IPS DF 4.7 (cell line): Measurements from ENCODE around the gene LMBR1.
"Not testable (repeated sequence)": the region's sequence is repeated elsewhere in the genome, so short reads cannot be mapped to it uniquely, and the experiment has no call there.

Source experiments
- DNase-seq: peaks from one replicate; pipeline ENCODE4 v3.0.0-alpha.2; 2013; ENCODE audit warnings: low spot score; ENCODE audit errors: extremely low read depth

The LMBR1 gene

GRCh38 chr7:156697283-156697682 is 195.7 kb downstream of the LMBR1 start:
- DNase-seq: not testable (repeated sequence)

- no peak for DNase-seq
Observed at GRCh38 chr7:156693627-156694026, 199.4 kb downstream of the LMBR1 start.

- DNase-seq: no peak
Observed at GRCh38 chr7:156692849-156693248, 200.1 kb downstream of the LMBR1 start.

- no peak for DNase-seq
Observed at GRCh38 chr7:156691764-156692163, 201.2 kb downstream of the LMBR1 start.

- no peak for DNase-seq
Observed at GRCh38 chr7:156684661-156685060, 208.3 kb downstream of the LMBR1 start.

GRCh38 chr7:156684251-156684650 is 208.7 kb downstream of the LMBR1 start:
- DNase-seq: no peak

GRCh38 chr7:156682928-156683327 is 210.1 kb downstream of the LMBR1 start:
- no peak for DNase-seq

- no peak for DNase-seq
Observed at GRCh38 chr7:156680281-156680680, 212.7 kb downstream of the LMBR1 start.

- DNase-seq: no peak
Observed at GRCh38 chr7:156677374-156678054, 215.5 kb downstream of the LMBR1 start.

- no peak for DNase-seq
Observed at GRCh38 chr7:156676263-156676662, 216.7 kb downstream of the LMBR1 start.

- DNase-seq: no peak
Observed at GRCh38 chr7:156675721-156676120, 217.3 kb downstream of the LMBR1 start.

- DNase-seq: no peak
Observed at GRCh38 chr7:156673902-156674301, 219.1 kb downstream of the LMBR1 start.

- DNase-seq: no peak
Observed at GRCh38 chr7:156673454-156673853, 219.5 kb downstream of the LMBR1 start.

GRCh38 chr7:156669035-156669828 is 223.8 kb downstream of the LMBR1 start:
- no peak for DNase-seq

GRCh38 chr7:156668130-156668741 is 224.7 kb downstream of the LMBR1 start:
- no peak for DNase-seq

GRCh38 chr7:156667110-156667426 is 225.9 kb downstream of the LMBR1 start:
- DNase-seq: no peak

- no peak for DNase-seq
Observed at GRCh38 chr7:156666368-156667109, 226.4 kb downstream of the LMBR1 start.

GRCh38 chr7:156665101-156665500 is 227.9 kb downstream of the LMBR1 start:
- no peak for DNase-seq

GRCh38 chr7:156662277-156662676 is 230.7 kb downstream of the LMBR1 start:
- no peak for DNase-seq

GRCh38 chr7:156661637-156662036 is 231.3 kb downstream of the LMBR1 start:
- DNase-seq: no peak

- DNase-seq: no peak
Observed at GRCh38 chr7:156659961-156660360, 233.0 kb downstream of the LMBR1 start.

- DNase-seq: no peak
Observed at GRCh38 chr7:156659203-156659602, 233.8 kb downstream of the LMBR1 start.
